HepG2 (cell line): ENCODE measurements around the gene ABCC3. TPM values are rescaled to one million over a fixed set of nuclear protein-coding genes. Genes with fewer than 3 reads are reported as not detected.

Source experiments
- ATAC-seq: fragments of 200-7000 bp; cut with Tn5 transposase; 3 replicates; pipeline ENCODE4 v1.9.1; 2020; ENCODE audit warnings: mild to moderate bottlenecking, moderate library complexity
- BruUV-seq: library from RNA; stranded (reverse); fragments of 400-500 nt; replicated peaks from 2 replicates; lab custom pipeline; 2021; lab: Mats Ljungman, UMichigan
- CTCF ChIA-PET: fragments of 300-600 bp; formaldehyde crosslinking; extraction: SDS; loops from one replicate; lab custom pipeline; 2021; ENCODE audit warnings: low total read pairs, inconsistent platforms, low intra/inter-chr PET ratio; lab: Yijun Ruan, JAX
- POLR2A ChIA-PET: fragments of 350-600 bp; sonication (Branson Sonifier 250); formaldehyde crosslinking; loops from one replicate; lab custom pipeline; 2020; ENCODE audit warnings: antibody characterized with exemption, inconsistent platforms; lab: Yijun Ruan, JAX
- DNase-seq: peaks from one replicate; pipeline ENCODE4 v3.0.0-alpha.2; 2015; ENCODE audit warnings: low spot score
- FAIRE-seq: peaks from 3 replicates; lab custom pipeline; 2011; peaks lifted over from hg19 to GRCh38; lab: Jason Lieb, UNC
- H2AFZ ChIP-seq: one replicate; pipeline ENCODE4 v1.6.1; 2011; ENCODE audit warnings: low read length, inconsistent platforms
- H3K27ac ChIP-seq: fragments of 300-600 bp; 3 replicates; pipeline ENCODE4 v1.8.0; 2011; ENCODE audit warnings: mixed run types, mild to moderate bottlenecking, mixed read lengths, low read length, inconsistent platforms; ENCODE audit not compliant: insufficient read depth; ENCODE audit errors: extremely low read length
- H3K27me3 ChIP-seq, 2 experiments: fragments of 200-600 bp in 1 of 2; 2 replicates in 1 of 2; 3 replicates in 1 of 2; pipeline versions ENCODE4 v1.6.0 to v1.8.0; 2011; ENCODE audit warnings: low read length in 2 of 2, mild to moderate bottlenecking in 2 of 2, moderate library complexity in 2 of 2, inconsistent platforms in 1 of 2; ENCODE audit not compliant: insufficient read depth in 2 of 2, control insufficient read depth in 1 of 2
- H3K36me3 ChIP-seq, 2 experiments: fragments of 200-600 bp in 1 of 2; replicated peaks in 1 of 2; 2 replicates in 1 of 2; 3 replicates in 1 of 2; pipeline versions ENCODE4 v1.5.1 to v1.8.0; 2011; ENCODE audit warnings: low read length in 2 of 2, inconsistent platforms in 1 of 2; ENCODE audit not compliant: insufficient read depth in 2 of 2, control insufficient read depth in 1 of 2
- H3K4me1 ChIP-seq: 2 replicates; pipeline ENCODE4 v1.5.1; 2012; ENCODE audit warnings: low read length, inconsistent platforms; ENCODE audit not compliant: insufficient read depth
- H3K4me2 ChIP-seq: 2 replicates; pipeline ENCODE4 v1.6.0; 2011; ENCODE audit warnings: low read depth, low read length, inconsistent platforms
- H3K4me3 ChIP-seq, 3 experiments: fragments of 200-600 bp in 1 of 3; sonication (generic), shearing (Covaris generic) in 1 of 3; replicated peaks in 1 of 3; 2 replicates each; pipeline ENCODE4 v1.5.1; 2011 to 2016; ENCODE audit warnings: low read length in 3 of 3, inconsistent platforms in 2 of 3, low read depth in 2 of 3, mild to moderate bottlenecking in 2 of 3, control low read depth in 1 of 3, mixed read lengths in 1 of 3; ENCODE audit not compliant: insufficient read depth in 1 of 3
- H3K79me2 ChIP-seq: one replicate; pipeline ENCODE4 v1.6.1; 2011; ENCODE audit warnings: low read length, inconsistent platforms; ENCODE audit not compliant: insufficient read depth
- H3K9ac ChIP-seq: 2 replicates; pipeline ENCODE4 v1.6.0; 2011; ENCODE audit warnings: mild to moderate bottlenecking, low read depth, low read length, inconsistent platforms; ENCODE audit not compliant: insufficient read depth
- H3K9me3 ChIP-seq: 2 replicates; pipeline ENCODE4 v1.5.1; 2012; ENCODE audit warnings: mild to moderate bottlenecking, low read length
- H4K20me1 ChIP-seq: 2 replicates; pipeline ENCODE4 v1.6.0; 2011; ENCODE audit warnings: inconsistent platforms, mild to moderate bottlenecking, low read length, moderate library complexity; ENCODE audit not compliant: insufficient read depth
- CAMTA2 ChIP-seq: sonication (generic); formaldehyde crosslinking; IDR thresholded peaks from 2 replicates; pipeline ENCODE4 v1.4.0; 2020; ENCODE audit warnings: mild to moderate bottlenecking, missing genetic modification reagents, borderline replicate concordance
- ZNF3 ChIP-seq: IDR thresholded peaks from 2 replicates; pipeline ENCODE4 v1.7.0; 2017; ENCODE audit warnings: inconsistent platforms
- ZNF674 ChIP-seq: sonication (generic); formaldehyde crosslinking; IDR thresholded peaks from 2 replicates; pipeline ENCODE4 v1.5.0; 2020; ENCODE audit warnings: low read depth, mild to moderate bottlenecking, missing genetic modification reagents
- WGBS: methylation state at CpG from one replicate; pipeline ENCODE4 v1.1.6; 2017; ENCODE audit warnings: low lambda C conversion rate; 5-methylcytosine and 5-hydroxymethylcytosine counted together
- in situ Hi-C: cut with HindIII; loops from 2 replicates; pipeline ENCODE4 v1.10.0; 2017; ENCODE audit warnings: low pct_unique_long_range_greater_than_20kb; ENCODE audit not compliant: extremely low pct_ligation_motif_present
- intact Hi-C: fragments of 100-400 bp; cut with micrococcal nuclease; formaldehyde crosslinking; loops from one replicate; pipeline ENCODE4 v1.10.0; 2022; ENCODE audit not compliant: unreplicated experiment
- polyA plus RNA-seq, 8 experiments: library from polyadenylated mRNA; depleted of rRNA in 3 of 8; stranded (reverse) in 7 of 8; unstranded in 1 of 8; fragments of >200 nt; fragmentation: Illumina TruSeq in 4 of 8; extraction: Trizol in 4 of 8; gene quantifications; 2 replicates each; pipeline versions ENCODE4 v1.2.1 to v1.2.3, GENCODE V29; 2011 to 2016; ENCODE audit warnings: low read depth in 4 of 8, missing spikeins in 1 of 8, mixed read lengths in 1 of 8; ENCODE audit not compliant: insufficient read depth in 1 of 8
- total RNA-seq, 5 experiments: library from RNA; depleted of rRNA; stranded (reverse); fragments of >200 nt; fragmentation: Illumina TruSeq; extraction: Trizol; gene quantifications; 2 replicates each; pipeline ENCODE4 v1.2.3, GENCODE V29; 2016; ENCODE audit warnings: low read depth in 1 of 5
- TF ChIP-seq, protein P1 (sequence below): sonication (generic); formaldehyde crosslinking; IDR thresholded peaks from 2 replicates; pipeline ENCODE4 v1.5.0; 2020; ENCODE audit warnings: mild to moderate bottlenecking, missing genetic modification reagents
- TF ChIP-seq, protein P2 (sequence below): sonication (generic); formaldehyde crosslinking; IDR thresholded peaks from 2 replicates; pipeline ENCODE4 v1.4.0; 2020; ENCODE audit warnings: missing genetic modification reagents

Gene ABCC3
- total and polyA plus RNA-seq, 2 of the 13 experiments (the other 11 are each of a cell fraction or from before 2014, with no cell fraction given): 25.2 to 50.7 TPM

DNA sequence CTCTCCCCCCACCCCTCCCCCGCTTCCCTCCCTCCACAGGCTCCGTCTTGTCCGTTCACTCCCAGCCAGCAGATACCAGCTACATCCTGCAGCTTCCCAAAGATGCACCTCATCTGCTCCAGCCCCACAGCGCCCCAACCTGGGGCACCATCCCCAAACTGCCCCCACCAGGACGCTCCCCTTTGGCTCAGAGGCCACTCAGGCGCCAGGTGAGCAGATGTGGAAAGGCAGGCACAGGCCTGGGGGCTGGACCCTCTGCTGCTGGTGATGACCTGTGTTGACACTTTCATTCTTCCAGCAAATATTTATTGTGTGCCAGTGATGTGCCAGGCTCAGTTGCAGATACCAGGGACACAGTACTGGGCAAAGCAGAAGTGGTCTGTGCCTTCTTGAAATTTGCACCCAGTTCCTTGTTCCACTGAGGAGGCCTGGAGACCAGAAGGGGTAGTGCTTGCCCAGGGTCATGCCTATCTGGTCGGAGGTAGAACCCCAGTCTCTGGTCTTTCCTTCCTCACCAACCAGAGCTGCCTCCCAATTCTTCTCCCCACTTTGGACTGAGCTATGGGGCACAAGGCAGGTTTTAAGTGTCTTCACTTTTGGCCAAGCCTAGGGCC is 10.3 kb upstream of the ABCC3 start:
- Histone ChIP-seq H3K9ac (no peak overlapping the region), H3K9me3 (no peaks in the 10 kb centered on the region), H4K20me1 (no peaks in the 10 kb centered on the region), H2AFZ (no peak overlapping the region), H3K79me2 (no peaks in the 10 kb centered on the region), H3K4me1 (peaks cover 53% of the 10 kb centered on the region), H3K4me3 (no peak overlapping the region), H3K27me3 (peaks cover 7 to 51% of the 10 kb centered on the region in 2 experiments; a peak in 4 of 5 replicates), H3K4me2 (no peak overlapping the region), H3K36me3 (no peaks in the 10 kb centered on the region), H3K27ac (no peak overlapping the region)
- FAIRE-seq (no peak), ATAC-seq (no peak), DNase-seq (no peak)
- CTCF ChIA-PET: no interaction called here
- POLR2A ChIA-PET: interaction anchor here (0.7 to 19.8 kb wide), 4 partner anchors 64 to 232 kb away, joined by 3 to 839 read pairs (median 12); partner anchors contain the start of gene LUC7L3
- no TSS peak for BruUV-seq
- intact Hi-C loops: no loop called here
- WGBS: 26% methylated on average over 7 of the region's 7 CpGs
- in situ Hi-C loops: no loop called here
- TF ChIP-seq CAMTA2 (CRISPR knock-in tag) (no peak), ZNF3 (CRISPR knock-in tag) (no peak), ZNF674 (CRISPR knock-in tag) (no peak)
- TF ChIP-seq, protein P1, sequence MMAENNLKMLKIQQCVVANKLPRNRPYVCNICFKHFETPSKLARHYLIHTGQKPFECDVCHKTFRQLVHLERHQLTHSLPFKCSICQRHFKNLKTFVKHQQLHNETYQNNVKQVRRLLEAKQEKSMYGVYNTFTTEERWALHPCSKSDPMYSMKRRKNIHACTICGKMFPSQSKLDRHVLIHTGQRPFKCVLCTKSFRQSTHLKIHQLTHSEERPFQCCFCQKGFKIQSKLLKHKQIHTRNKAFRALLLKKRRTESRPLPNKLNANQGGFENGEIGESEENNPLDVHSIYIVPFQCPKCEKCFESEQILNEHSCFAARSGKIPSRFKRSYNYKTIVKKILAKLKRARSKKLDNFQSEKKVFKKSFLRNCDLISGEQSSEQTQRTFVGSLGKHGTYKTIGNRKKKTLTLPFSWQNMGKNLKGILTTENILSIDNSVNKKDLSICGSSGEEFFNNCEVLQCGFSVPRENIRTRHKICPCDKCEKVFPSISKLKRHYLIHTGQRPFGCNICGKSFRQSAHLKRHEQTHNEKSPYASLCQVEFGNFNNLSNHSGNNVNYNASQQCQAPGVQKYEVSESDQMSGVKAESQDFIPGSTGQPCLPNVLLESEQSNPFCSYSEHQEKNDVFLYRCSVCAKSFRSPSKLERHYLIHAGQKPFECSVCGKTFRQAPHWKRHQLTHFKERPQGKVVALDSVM (CRISPR knock-in tag): no peak
- TF ChIP-seq, protein P2, sequence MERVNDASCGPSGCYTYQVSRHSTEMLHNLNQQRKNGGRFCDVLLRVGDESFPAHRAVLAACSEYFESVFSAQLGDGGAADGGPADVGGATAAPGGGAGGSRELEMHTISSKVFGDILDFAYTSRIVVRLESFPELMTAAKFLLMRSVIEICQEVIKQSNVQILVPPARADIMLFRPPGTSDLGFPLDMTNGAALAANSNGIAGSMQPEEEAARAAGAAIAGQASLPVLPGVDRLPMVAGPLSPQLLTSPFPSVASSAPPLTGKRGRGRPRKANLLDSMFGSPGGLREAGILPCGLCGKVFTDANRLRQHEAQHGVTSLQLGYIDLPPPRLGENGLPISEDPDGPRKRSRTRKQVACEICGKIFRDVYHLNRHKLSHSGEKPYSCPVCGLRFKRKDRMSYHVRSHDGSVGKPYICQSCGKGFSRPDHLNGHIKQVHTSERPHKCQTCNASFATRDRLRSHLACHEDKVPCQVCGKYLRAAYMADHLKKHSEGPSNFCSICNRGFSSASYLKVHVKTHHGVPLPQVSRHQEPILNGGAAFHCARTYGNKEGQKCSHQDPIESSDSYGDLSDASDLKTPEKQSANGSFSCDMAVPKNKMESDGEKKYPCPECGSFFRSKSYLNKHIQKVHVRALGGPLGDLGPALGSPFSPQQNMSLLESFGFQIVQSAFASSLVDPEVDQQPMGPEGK: no peak
